Measurements from ENCODE around the gene PRR12.
"Not testable (repeated sequence)": the region's sequence is repeated elsewhere in the genome, so short reads cannot be mapped to it uniquely, and the experiment has no call there.

Gene PRR12

GRCh38 chr19:49624967-49625910, 34.3 kb downstream of the PRR12 start:
- DNase-seq, result no peak

GRCh38 chr19:49626226-49626625, 35.2 kb downstream of the PRR12 start:
- no peak for DNase-seq

DNA sequence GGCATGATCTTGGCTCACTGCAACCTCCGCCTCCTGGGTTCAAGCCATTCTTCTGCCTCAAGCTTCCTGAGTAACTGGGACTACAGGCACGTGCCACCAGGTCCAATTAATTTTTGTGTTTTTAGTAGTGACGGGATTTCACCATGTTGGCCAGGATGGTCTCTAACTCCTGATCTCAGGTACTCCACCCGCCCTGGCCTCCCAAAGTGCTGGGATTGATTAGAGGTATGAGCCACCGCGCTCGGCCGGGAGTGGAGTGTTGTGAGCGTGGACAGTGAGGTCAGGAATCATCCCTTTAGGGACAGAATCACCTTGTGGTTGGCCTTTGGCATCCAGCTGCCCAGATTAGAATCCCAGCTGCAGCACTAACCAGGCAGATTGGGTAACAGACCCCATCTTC, 38.7 kb downstream of the PRR12 start:
- no peak for DNase-seq

DNA sequence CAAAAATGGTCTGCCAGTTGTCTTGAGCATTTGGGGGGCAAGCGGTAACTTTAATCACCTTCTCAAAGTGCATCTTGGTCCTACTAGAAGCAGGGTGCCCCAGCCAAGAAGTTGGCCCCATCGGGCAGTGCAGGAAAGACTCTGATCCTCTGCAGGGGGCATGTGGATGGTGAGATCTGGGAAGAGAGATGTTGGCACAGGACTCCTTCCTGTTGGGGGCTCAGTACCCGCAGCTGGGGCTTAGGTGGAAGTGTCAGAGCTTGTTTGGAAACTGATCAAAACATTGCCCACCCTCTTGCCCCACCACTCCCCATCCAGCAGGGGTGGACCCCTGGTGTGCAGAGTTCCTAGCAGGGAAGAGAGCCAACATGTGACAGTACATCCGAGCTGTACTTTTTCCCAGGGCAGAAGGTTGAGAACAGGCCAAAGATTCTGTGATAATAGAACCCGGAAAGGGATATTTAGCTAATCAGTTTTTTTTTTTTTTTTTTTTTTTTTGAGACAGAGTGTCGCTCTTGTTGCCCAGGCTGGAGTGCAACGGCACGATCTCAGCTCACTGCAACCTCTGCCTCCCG, 40.1 kb downstream of the PRR12 start:
- no peak for DNase-seq

- DNase-seq, result no peak
Measured at GRCh38 chr19:49631610-49632192, 40.7 kb downstream of the PRR12 start.

GRCh38 chr19:49632576-49632975, 41.6 kb downstream of the PRR12 start:
- DNase-seq, result no peak

DNA sequence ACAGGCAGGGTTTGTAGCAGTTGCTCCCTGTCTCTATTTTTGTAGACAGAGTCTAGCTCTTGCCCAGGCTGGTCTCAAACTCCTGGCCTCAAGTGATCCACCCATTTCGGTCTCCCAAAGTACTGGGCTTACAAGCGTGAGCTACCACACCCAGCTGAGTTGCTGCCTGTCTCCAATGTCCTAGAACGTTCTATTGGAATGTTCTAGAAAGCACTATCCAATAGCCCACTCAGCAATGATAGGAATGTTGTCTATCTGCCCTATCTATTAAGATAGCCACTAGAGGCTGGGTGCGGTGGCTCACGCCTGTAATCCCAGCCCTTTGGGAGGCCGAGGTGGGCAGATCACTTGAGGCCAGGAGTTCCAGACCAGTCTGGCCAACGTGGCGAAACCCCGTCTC, 42.3 kb downstream of the PRR12 start:
- DNase-seq, result not testable (repeated sequence)

DNA sequence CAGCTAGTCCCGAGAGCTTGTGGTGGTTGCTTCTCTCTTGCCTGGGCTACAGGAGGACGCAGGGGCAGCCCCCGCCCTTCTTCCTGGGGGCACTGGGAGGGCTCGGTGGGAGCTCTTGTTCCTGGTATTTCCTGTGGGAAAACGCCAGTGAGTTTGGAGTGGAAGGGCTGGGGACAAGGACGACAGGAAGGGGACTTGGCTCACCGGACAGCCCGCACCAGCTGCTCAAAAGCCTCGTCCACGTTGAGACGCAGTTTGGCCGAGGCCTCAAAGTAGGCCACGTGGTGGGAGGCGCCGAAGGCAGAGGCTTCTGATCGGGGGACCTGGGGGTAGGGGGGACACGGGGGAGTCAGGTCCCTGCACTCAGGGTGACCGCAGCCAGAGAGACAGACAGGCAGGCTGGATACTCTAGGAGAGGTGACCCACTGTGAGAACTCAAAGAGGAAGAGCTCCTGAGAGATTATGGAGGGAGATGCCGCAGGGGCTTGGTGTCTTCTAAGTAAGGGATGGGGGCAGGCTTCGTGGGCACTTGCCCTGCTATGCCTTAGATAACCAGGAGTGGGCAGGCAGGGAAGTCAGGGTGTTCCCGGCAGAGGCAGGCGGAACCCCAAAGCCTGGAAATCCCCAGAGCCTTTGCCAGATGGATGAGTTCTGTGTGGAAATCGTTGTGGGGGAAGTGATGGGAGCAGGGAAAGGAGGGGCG, 44.7 kb downstream of the PRR12 start:
- no peak for DNase-seq

DNA sequence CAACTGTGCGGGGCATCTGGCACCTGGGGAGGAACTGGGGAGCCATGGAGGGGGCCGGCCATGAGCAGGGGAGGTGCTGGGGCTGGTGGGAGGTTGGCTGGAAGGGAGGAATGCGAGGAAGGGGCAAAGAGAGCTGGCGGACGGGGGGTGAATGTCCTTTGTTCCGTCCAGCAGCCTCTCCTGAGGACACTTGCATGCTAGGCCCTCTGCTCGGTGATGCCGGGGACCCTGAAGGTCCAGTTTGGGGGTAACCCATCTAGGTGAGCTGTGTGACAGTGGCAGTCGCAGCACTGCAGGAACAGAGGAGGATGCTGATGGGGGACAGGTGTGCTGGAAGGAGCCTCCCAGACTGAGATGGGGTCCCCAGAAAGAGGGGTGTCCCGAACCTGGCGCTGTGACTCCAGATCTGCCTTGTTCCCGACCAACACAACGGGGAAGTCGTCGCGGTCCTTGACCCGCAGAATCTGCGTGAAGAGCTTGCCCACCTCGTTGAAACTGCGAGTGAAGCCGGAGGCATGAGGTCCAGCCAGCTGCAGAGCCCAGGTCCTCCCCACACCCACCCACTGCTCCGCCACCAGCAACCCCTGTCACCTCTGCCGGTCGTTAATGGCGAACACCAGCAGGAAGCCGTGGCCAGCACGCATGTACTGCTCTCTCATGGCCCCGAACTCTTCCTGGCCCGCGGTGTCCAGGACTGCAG, 45.4 kb downstream of the PRR12 start:
- no peak for DNase-seq

GRCh38 chr19:49637821-49638738, 47.1 kb downstream of the PRR12 start:
- DNase-seq, result no peak

DNA sequence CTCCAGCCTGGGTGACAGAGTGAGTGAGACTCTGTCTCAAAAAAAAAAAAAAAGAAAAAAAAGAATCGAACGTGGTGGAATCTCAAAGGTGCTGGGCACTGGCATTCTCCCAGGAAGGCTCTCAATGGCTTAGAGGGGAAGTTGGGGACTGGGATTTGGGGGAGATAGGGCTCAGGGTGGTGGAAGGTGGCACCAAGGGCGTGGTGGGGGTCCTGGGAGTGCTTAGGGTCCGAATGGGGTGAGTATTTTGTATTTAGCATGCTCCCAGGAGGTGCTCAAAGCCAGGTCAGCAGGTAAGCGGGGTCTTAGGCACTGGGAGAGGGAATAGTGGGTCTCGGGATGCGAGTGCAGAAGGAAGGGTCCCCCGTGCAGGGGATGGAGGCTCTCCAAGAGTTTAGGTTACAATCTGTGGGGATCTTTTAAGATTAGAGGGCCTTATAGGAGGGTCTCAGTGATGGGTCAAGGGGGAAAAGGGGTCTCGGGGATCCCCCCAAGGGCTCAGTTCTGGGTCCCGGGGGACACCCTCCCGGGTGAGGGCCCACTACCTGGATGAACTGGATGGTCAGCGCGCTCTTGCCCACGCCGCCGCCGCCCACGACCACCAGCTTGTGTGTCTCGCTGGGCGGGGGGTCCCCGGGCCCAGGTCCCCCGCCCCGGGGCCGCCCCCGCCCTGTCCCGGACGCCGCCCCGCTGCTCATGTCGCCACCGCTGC, 48.6 kb downstream of the PRR12 start:
- no peak for DNase-seq

DNA sequence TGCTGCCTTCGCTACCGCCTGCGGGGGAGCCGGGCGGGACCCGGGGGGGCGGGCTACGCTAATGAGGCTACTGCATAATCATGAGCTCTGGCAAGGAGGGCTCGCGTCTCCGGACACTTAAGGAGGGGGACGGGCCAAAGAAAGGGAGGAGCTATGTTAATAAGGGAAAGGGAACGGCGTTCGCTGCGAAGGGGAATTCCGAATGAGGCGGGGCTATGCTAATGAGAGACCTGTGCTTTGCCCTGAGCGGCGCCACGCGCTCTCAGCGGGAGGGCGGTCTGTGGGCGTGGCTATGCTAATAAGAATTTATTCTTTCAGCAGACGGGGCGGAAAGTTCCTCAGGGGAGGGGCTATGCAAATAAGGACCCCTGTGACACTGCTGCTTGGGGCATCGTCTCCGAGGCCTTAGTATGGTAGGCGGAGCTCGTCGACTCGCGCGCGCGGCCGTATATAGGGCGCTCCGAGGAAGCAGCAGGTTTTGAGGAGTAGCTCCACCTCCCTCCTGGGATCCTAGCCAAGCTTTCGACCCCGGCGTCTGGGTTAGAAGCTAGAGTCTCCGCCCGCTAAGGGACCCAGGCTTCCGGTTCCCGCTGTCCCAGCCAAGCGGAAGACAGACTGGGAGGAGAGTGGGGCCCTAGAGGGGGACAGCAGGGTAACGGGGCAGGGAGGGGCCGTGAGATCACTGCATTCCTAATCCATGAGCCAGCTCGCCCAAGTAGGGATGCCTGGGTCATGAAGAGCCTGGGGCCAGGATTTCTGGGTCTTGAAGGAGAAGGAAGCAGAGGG, 49.3 kb downstream of the PRR12 start, which contains the start of gene RRAS:
RRAS (minus strand) TSS at position 31 of the 786 bp plus-strand sequence. CDS start 45 bp downstream, outside the sequence.
- peak; percentile 100 for DNase-seq

GRCh38 chr19:49641688-49642491, 50.9 kb downstream of the PRR12 start, which contains the start of gene SCAF1:
SCAF1 (plus strand) TSS chr19:49642209; CDS start chr19:49645027, 2,818 bp downstream.
- DNase-seq, result peak; percentile 98 to 99

- DNase-seq, result no peak
Measured at GRCh38 chr19:49642492-49643035, 51.6 kb downstream of the PRR12 start.

DNA sequence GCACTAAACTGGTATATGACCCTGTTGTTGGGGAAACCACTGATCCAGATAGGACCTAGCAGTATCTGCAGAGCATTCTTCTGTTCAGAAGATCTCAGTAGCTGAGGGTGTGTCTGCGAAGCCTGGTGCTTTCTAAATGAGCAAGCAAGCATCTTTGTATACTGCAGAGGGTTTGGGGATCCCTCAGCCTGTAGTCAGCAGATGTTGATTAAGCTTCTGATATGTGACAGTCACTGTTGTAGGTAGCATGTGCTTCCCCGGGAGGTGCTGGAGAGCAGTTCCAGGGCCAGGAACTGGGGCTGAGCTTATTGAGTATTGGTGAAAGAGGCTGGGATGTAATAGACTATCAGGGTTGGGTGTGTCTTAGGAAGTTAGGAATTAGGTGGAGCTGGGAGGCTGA, 52.5 kb downstream of the PRR12 start:
- peak; percentile 16 to 34 for DNase-seq

DNA sequence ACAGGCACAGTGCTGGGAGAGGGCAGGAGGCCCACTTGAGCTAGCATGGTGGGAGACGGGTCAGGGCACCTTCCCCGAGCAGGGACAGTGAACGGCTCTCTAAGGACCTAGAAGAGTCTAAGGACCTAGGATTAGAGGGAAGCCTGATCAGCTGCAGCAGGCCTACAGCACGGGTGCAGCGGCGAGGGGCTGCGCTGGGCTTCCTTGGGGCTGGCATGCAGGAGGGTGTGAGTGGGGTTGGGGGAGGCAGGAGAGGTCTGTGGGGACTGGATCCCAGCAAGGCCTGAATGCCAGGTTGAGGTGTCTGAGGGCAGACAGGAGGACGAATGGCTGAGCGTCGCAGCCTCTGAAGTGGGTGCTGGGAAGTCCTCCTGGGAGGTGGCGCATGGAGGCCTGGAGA, 54.6 kb downstream of the PRR12 start:
- no peak for DNase-seq

- DNase-seq, result no peak
Measured at GRCh38 chr19:49645995-49646394, 55.0 kb downstream of the PRR12 start.

- DNase-seq, result no peak
Measured at GRCh38 chr19:49646586-49646985, 55.6 kb downstream of the PRR12 start.

All from activated CD4-positive, alpha-beta T cell treated with anti-CD3 and anti-CD28 coated beads, Interleukin-2, amount 50 U/mL, for 48 hours (primary cell).